ENCODE results near the gene TSHZ2. TPM values are rescaled to one million over a fixed set of nuclear protein-coding genes. Genes with fewer than 3 reads are reported as not detected.

TSHZ2 gene
- total RNA-seq, 4 donors from 2014 or later = 35.6 to 83.5 (median 48.8) TPM

DNA sequence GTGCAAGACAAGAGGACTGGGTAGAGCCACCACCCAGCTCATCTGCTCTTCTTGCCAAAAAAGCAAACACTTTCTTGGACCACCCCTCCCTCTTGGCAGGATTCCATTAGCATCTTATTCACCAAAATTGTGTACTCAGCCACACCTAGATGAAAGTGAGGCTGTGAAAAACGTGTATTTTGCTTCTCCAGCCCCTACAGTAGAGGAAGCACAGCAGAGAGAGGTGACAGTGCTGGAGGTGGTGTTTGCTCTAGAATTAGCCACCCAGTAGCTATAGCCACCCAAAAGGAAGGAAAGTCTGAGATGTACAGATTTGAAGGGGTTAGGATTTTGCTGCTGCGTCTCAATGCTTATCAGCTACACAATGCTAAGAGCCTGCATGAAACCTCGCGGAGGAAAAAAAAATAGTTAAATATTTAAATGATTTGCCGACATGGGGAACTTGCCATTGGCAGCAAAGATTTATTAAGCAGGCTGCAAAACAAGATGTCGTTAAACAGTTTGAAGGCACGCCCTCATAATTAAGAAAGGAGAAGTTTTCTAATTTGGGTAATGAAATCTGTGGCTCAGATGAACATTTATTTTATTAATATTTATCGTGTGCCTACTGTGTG lies 334.1 kb downstream of the TSHZ2 start:
- ATAC-seq (ENCODE audit: low FRiP score) (no peak), DNase-seq (ENCODE audit: low spot score) (no peak)
- no peak for TF ChIP-seq CTCF (IDR thresholded peaks at IDR 0.05)

DNA sequence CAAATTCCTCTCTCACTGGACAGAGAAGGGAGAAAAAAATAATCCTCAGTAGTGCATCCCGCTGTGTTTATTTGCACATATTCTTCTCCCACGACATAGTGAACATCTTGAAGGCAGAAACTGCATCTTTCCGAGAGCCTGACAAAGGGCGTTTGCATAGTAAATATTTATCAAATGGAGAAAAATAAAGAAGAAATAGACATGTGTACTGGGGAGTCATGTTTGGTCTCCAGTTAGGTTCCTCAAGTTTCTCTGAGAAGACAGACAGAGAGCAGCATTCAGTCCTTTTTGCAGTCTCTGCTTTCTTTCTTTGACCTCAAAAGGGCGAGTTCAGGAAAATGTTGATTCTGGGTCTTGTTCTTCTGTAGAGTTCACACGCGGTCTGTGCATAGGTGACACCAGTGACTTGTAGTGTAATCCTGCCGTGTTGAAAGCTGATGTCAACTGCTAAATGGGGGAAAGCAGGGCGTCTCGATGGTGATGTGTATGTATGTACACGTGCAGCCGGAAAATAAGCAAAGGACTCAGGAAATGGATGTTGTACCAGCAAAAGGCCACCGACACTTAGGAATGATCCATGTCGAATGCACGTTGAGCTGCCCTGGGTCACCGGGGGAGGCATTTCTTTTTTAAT lies 335.9 kb downstream of the TSHZ2 start:
- ATAC-seq (ENCODE audit: low FRiP score) (no peak), DNase-seq (ENCODE audit: low spot score) (no peak)
- TF ChIP-seq CTCF (IDR thresholded peaks at IDR 0.05) = no peak

DNA sequence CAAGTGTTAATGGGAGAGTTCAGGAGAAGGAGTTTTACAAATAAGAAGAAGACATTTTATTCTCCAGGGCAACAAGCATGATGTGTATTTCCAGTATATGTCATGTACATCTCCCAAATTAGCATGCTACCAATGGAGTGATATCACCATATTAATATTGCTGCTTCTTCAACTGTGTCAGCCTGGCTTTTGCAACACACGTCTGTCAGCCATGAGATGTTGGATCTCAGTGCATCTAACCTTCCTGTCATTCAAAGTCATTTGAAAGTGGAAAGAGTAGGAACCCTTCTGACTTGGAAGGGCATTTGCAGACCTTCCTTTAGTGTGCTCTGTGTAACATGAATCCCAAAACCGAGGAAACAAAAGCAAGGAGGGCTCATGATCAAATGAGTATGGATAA lies 337.4 kb downstream of the TSHZ2 start:
- DNase-seq (ENCODE audit: low spot score) (no peak), ATAC-seq (ENCODE audit: low FRiP score) (no peak)
- no peak for TF ChIP-seq CTCF (IDR thresholded peaks at IDR 0.05)

DNA sequence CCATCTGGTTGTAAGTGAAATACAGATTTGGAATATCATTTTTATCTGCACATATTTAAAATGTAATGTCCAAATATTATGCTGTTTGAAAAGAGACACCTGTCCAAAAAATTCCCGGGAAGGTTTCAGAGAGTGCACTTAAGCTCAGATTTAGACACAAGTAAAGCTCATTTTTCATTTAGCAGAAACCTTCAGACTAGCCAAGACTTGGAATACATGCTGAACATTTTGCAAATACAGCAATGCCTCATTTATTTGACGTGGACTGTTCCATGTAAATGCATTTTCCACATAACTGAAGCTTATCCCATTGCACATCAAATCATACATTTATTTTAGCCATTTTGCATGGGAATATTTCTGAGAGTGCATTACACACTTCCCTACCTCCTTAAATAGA lies 340.8 kb downstream of the TSHZ2 start:
- DNase-seq (ENCODE audit: low spot score) (no peak), ATAC-seq (ENCODE audit: low FRiP score) (no peak)
- no peak for TF ChIP-seq CTCF (IDR thresholded peaks at IDR 0.05)

DNA sequence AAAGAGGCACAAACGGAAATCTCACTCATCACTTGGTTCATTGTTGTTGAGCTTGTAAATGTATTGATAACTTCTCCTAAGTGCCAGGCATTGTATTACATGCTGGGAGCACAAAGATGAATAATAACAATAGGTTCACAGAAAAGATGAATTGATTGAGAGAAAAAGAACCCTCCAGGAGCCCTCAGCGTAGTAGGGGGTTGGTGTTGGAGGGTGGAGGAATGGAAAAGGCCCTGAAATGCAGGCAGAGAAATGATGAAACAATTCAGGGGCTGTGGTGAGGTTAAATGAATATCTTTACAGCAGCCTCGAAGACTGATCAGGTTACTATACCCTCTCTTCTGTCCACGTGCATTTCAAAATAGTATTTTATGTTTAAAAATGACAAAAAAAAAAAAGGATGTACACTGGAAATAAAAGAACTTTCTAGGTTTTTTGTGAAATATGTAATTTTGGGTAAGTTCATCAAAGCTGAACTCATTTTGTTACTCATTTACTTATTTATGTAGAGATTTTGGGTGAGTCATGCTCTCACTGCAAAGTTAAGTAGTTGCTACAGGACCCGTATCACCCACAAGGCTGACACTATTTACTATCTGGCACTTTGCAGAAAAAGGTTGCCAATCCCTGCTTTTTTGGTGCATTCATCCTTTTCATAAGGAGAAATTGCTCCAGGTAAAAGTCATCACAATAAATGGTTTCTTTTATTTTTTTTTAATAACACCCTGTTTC lies 344.2 kb downstream of the TSHZ2 start:
- ATAC-seq (ENCODE audit: low FRiP score) = no peak
- no peak for DNase-seq (ENCODE audit: low spot score)
- TF ChIP-seq CTCF (IDR thresholded peaks at IDR 0.05) = no peak

DNA sequence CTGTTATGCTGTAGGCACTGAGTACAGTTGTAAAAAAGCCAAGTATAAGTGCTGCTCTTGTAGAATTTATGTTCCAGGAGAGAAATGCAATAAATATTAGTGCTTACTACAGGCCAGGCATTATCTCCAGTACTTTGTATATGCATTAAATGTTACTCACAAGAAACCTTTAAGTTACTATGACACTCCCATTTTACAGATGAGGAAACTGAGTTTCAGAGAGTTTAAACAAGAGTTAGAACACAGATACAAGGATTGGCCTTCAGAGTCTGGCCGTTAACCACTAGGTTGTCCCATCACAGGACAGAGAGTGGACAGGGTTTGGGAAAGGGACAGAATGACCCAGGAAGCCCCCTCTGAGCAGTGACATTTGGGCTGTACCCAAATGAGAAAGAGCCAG lies 347.0 kb downstream of the TSHZ2 start:
- no peak for TF ChIP-seq CTCF (IDR thresholded peaks at IDR 0.05)
- ATAC-seq (ENCODE audit: low FRiP score) = no peak
- no peak for DNase-seq (ENCODE audit: low spot score)
